Fibroblast of pulmonary artery (primary cell): ENCODE results near the gene FOS.

ENCODE experiments used
- DNase-seq: peaks from one replicate; pipeline ENCODE4 v3.0.0-alpha.2; 2010; ENCODE audit warnings: low read depth
- H3K4me3 ChIP-seq: replicated peaks from 2 replicates; pipeline ENCODE4 v1.5.1; 2011; ENCODE audit warnings: low read depth, mild to moderate bottlenecking, control low read depth, low read length, moderate library complexity
- TF ChIP-seq, protein P1 (sequence below): IDR thresholded peaks from 2 replicates; pipeline ENCODE4 v1.5.1; 2011; ENCODE audit warnings: mild to moderate bottlenecking, control low read depth, low read length, inconsistent platforms; ENCODE audit errors: missing control alignments

The FOS gene

GRCh38 chr14:75278422-75279152, at the start of gene FOS:
TSS of gene FOS (plus strand) at chr14:75278828. CDS start at chr14:75278983, 155 bp downstream.
- TF ChIP-seq, protein P1, sequence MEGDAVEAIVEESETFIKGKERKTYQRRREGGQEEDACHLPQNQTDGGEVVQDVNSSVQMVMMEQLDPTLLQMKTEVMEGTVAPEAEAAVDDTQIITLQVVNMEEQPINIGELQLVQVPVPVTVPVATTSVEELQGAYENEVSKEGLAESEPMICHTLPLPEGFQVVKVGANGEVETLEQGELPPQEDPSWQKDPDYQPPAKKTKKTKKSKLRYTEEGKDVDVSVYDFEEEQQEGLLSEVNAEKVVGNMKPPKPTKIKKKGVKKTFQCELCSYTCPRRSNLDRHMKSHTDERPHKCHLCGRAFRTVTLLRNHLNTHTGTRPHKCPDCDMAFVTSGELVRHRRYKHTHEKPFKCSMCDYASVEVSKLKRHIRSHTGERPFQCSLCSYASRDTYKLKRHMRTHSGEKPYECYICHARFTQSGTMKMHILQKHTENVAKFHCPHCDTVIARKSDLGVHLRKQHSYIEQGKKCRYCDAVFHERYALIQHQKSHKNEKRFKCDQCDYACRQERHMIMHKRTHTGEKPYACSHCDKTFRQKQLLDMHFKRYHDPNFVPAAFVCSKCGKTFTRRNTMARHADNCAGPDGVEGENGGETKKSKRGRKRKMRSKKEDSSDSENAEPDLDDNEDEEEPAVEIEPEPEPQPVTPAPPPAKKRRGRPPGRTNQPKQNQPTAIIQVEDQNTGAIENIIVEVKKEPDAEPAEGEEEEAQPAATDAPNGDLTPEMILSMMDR: no peak
- DNase-seq: peak; percentile 98

GRCh38 chr14:75229661-75230139, 48.9 kb upstream of the FOS start:
- no peak overlapping the region for H3K4me3 ChIP-seq
- TF ChIP-seq, protein P1: no peak
- no peak for DNase-seq

More at GRCh38 chr14:75278422-75279152, at the start of gene FOS:
- peak within 1 kb of the TSS; percentile 98 for H3K4me3 ChIP-seq

DNA sequence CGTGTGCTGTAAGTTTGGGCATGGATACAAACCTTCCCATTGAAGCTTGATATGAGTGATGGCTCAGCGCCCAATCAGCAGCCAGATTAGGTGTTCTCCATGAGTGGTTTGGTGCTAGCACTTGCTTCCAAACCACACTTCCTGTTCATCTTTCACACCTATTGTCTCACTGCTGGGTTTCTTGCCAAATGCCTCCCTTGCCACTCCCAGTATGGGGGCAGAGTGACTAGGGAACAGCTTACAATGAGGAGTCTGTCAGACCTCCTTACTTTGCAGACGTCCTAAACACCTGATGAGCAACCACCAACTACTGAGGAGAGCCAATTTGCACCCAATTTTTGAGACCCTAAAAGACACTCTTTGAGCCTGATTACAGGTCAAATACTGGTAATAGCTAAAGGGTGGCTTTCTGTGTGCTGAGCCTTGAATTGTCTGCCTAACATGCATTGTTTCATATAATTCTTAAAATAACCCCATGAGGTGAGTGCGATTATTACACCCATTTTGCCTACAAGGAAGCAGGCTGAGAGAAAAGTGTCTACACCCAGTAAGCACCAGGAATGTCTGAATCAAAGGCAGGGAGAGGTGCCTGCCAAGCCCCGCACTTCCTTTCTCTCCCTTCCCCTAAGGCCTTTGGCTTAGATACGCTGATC, 48.4 kb upstream of the FOS start:
- DNase-seq: peak; percentile 82
- H3K4me3 ChIP-seq: no peak overlapping the region
- TF ChIP-seq, protein P1: peak; percentile 22

GRCh38 chr14:75231320-75231719, 47.3 kb upstream of the FOS start:
- no peak for DNase-seq
- TF ChIP-seq, protein P1: no peak

GRCh38 chr14:75232191-75232590, 46.4 kb upstream of the FOS start:
- H3K4me3 ChIP-seq: no peak overlapping the region
- TF ChIP-seq, protein P1: no peak
- no peak for DNase-seq

More at GRCh38 chr14:75231320-75231719, 47.3 kb upstream of the FOS start:
- no peak overlapping the region for H3K4me3 ChIP-seq

DNA sequence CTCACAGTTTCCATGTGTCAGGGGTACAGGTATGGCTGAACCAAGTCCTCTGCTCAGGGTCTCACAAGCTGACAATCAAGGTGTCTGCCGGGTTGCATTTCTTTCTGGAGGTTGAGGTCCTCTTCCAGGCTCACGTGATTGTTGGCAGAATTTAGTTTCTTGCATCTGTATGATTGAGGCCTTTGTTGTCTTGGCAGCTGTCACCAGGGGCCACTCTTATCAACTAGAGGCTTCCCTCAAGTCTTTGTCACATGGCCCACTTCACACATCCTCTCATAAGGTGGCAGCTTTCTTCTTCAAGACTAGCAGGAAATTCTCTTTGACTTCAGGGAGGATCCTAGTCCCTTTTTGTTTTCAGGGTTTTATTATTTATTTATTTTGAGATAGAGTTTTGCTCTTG, 46.0 kb upstream of the FOS start:
- no peak overlapping the region for H3K4me3 ChIP-seq
- no peak for DNase-seq
- TF ChIP-seq, protein P1: no peak
